Measurements from ENCODE around the gene NFKBIZ.
"Not testable (repeated sequence)": the region's sequence is repeated elsewhere in the genome, so short reads cannot be mapped to it uniquely, and the experiment has no call there.

The NFKBIZ gene

DNA sequence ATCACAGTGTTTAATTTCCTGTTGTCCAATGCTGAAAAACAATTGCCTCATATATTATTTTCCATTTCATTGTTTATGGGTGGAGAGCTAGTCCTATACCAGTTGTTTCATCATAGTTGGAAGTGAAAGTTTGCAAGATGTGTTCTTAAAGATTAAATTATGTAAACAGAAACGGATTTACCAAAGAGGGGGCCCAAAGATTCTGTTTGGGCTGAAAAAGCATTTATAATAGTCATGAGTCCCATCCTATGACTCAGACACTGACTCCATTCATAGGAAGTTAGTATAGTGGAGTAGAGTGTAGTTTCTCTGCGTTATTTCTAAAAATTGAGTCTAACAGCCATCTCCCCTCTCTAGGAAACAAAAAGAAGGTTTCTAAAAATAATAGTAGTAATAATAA lies 24.3 kb downstream of the NFKBIZ start:
- DNase-seq (ENCODE audit: low read depth): no peak
- TF ChIP-seq, protein P1, sequence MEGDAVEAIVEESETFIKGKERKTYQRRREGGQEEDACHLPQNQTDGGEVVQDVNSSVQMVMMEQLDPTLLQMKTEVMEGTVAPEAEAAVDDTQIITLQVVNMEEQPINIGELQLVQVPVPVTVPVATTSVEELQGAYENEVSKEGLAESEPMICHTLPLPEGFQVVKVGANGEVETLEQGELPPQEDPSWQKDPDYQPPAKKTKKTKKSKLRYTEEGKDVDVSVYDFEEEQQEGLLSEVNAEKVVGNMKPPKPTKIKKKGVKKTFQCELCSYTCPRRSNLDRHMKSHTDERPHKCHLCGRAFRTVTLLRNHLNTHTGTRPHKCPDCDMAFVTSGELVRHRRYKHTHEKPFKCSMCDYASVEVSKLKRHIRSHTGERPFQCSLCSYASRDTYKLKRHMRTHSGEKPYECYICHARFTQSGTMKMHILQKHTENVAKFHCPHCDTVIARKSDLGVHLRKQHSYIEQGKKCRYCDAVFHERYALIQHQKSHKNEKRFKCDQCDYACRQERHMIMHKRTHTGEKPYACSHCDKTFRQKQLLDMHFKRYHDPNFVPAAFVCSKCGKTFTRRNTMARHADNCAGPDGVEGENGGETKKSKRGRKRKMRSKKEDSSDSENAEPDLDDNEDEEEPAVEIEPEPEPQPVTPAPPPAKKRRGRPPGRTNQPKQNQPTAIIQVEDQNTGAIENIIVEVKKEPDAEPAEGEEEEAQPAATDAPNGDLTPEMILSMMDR (IDR thresholded peaks at IDR 0.05; ENCODE audit: low read depth, low read length, missing control alignments): no peak
- H3K4me3 ChIP-seq (ENCODE audit: low read depth, low read length): no peak overlapping the region

DNA sequence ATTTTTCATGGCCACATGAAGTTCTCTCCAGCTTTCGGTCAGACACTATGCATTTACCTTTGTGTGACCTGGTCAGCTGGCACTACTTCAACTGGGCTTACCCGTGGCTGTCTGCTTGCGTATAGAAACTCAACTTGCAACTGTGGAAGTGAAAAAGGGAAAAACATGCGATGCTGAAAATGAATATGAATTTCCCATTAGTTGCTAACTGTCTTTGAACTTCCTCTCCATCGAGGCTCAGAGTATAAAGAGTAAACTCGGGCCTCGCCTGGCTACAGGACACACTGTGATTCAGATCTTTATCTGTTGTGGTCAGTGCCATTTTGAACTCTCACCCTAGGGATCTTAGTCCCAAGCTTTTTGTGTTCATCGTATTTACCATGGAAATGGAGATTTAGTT lies 26.8 kb downstream of the NFKBIZ start:
- H3K4me3 ChIP-seq (ENCODE audit: low read depth, low read length): no peak overlapping the region
- TF ChIP-seq, protein P1 (IDR thresholded peaks at IDR 0.05; ENCODE audit: low read depth, low read length, missing control alignments): no peak
- DNase-seq (ENCODE audit: low read depth): no peak

DNA sequence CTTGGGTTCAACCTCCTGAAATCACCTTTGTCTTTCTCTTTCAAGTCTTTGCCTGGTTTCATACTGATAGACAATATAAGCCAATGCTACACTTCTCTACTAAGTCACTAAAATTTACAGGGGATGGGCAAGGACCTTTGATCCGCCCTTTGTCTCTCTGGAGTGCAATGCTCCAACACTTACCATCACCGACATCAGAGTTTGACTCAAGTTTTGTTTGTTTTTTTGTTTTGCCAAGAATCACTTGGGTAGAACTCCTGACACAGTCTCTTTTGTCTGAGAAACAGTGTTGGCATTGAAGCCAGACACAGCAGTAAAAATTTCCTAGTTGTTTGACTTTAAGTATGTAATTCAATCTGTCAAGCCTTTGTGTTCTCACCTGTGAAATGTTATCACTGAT lies 29.3 kb downstream of the NFKBIZ start:
- H3K4me3 ChIP-seq (ENCODE audit: low read depth, low read length): no peak overlapping the region
- DNase-seq (ENCODE audit: low read depth): no peak
- TF ChIP-seq, protein P1 (IDR thresholded peaks at IDR 0.05; ENCODE audit: low read depth, low read length, missing control alignments): no peak

DNA sequence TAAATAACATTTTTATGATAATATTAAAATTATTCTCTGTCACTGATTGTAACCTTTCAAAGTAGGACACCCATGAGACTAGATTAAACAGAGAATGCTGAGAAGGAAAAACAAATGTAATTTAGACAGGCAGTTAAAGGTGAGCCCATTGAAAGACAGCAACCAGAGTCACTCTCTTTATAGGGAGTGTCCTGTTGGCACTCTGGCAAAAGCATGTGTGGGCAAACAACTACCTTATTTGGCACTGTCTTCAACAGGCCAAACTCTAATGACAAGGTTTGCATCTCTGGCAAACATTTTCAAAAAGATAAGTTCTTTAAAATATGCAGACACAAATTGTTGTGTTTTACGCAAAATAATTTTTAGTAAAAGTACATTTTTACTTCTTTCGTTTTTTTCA lies 29.8 kb downstream of the NFKBIZ start:
- H3K4me3 ChIP-seq (ENCODE audit: low read depth, low read length): no peak overlapping the region
- TF ChIP-seq, protein P1 (IDR thresholded peaks at IDR 0.05; ENCODE audit: low read depth, low read length, missing control alignments): no peak
- DNase-seq (ENCODE audit: low read depth): no peak

DNA sequence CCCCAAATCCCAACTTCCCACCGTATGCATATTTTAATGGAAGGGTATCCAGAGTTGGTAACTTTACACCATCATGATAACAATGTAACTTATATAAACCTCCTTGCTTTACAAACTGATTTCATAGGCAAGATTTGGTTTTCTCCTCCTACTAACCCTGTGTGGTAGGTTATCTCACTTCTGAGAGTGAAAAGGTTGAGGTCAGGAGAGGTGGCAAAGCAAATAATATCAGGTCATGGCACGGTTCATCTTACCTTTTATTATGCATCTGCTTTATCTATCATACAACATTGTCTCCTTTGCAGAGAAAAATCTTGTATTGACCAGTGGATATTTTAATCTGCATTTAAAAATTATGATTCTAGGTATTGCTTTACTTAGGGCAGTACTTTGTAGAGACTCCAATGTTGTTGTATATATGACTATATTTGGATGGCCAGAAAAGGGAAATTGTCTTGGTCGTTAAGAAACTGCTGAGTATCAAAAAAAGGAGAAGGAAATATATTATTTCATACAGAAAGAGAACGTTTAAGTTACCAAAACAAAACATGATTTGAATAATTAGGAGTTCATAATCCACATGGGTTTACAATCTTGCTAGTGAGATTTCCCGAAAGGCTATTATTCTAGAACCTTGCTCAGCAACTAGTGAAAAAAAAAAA lies 30.4 kb downstream of the NFKBIZ start:
- DNase-seq (ENCODE audit: low read depth): no peak
- no peak overlapping the region for H3K4me3 ChIP-seq (ENCODE audit: low read depth, low read length)
- TF ChIP-seq, protein P1 (IDR thresholded peaks at IDR 0.05; ENCODE audit: low read depth, low read length, missing control alignments): no peak

DNA sequence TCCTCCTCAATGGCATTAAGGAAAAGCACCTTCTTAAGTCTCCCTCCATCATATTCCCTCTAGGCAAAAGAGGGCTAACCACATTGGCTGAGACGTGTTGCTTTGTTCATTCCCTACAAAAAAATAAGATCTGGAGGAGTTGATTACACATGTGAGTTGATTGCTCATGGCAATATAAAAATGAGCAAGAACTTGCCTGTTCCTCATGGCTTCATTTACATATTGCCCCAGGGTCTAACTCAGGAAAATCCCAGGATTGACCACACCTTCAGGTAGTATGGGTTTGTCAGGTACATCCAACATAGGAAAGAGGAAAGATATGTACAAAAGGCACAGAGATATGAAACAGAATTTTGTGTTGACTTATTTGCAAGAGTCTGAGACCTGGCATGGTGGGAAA lies 35.5 kb downstream of the NFKBIZ start:
- no peak for DNase-seq (ENCODE audit: low read depth)
- no peak overlapping the region for H3K4me3 ChIP-seq (ENCODE audit: low read depth, low read length)

DNA sequence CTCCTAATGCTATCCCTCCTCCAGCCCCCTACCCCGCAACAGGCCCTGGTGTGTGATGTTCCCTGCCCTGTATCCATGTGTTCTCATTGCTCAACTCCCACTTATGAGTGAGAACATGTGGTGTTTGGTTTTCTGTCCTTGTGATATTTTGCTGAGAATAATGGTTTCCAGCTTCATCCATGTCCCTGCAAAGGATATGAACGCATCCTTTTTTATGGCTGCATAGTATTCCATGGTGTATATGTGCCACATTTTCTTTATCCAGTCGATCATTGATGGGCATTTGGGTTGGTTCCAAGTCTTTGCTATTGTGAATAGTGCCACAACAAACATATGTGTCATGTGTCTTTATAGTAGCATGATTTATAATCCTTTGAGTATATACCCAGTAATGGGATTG lies 36.3 kb downstream of the NFKBIZ start:
- H3K4me3 ChIP-seq (ENCODE audit: low read depth, low read length); DNase-seq (ENCODE audit: low read depth): not testable (repeated sequence)

More for the DNA sequence above, 35.5 kb downstream of the NFKBIZ start:
- TF ChIP-seq, protein P1 (IDR thresholded peaks at IDR 0.05; ENCODE audit: low read depth, low read length, missing control alignments): no peak
